CD14-positive monocyte (primary cell): ENCODE results near the gene NOX3. TPM values are rescaled to one million over a fixed set of nuclear protein-coding genes. Genes with fewer than 3 reads are reported as not detected.
A peak's percentile ranks its signal among the peaks of the same experiment; 100 is the strongest.

Experiments
- DNase-seq, 3 donors: peaks; one replicate each; pipeline ENCODE4 v3.0.0-alpha.2; 2011 to 2022
- H2AFZ ChIP-seq: 2 replicates; pipeline ENCODE4 v1.6.0; 2012; ENCODE audit warnings: mild to moderate bottlenecking, low read depth, low read length, inconsistent platforms; ENCODE audit not compliant: insufficient read depth, poor library complexity, severe bottlenecking
- H3K27ac ChIP-seq, 2 donors: 1 replicate in 1 of 2; 2 replicates in 1 of 2; pipeline ENCODE4 v1.5.1; 2012 to 2013; ENCODE audit warnings: low read length in 2 of 2, control low read depth in 1 of 2, inconsistent platforms in 1 of 2, low read depth in 1 of 2, mild to moderate bottlenecking in 1 of 2
- H3K27me3 ChIP-seq, 2 donors: one replicate each; pipeline versions ENCODE4 v1.6.0 to v1.6.1; 2011 to 2013; ENCODE audit warnings: low read length in 2 of 2; ENCODE audit not compliant: control insufficient read depth in 2 of 2, insufficient read depth in 2 of 2
- H3K36me3 ChIP-seq, 2 donors: replicated peaks in 1 of 2; 1 replicate in 1 of 2; 2 replicates in 1 of 2; pipeline versions ENCODE4 v1.5.1 to v1.6.1; 2012 to 2013; ENCODE audit warnings: low read length in 2 of 2, control low read depth in 1 of 2, inconsistent platforms in 1 of 2, mild to moderate bottlenecking in 1 of 2; ENCODE audit not compliant: insufficient read depth in 2 of 2, control insufficient read depth in 1 of 2
- H3K4me1 ChIP-seq, 2 donors: 1 replicate in 1 of 2; 2 replicates in 1 of 2; pipeline versions ENCODE4 v1.5.1 to v1.6.1; 2012 to 2013; ENCODE audit warnings: low read length in 2 of 2, control low read depth in 1 of 2, inconsistent platforms in 1 of 2, mild to moderate bottlenecking in 1 of 2, moderate library complexity in 1 of 2; ENCODE audit not compliant: insufficient read depth in 2 of 2, control insufficient read depth in 1 of 2
- H3K4me2 ChIP-seq: replicated peaks from 2 replicates; pipeline ENCODE3; 2012; ENCODE audit warnings: low read length, moderate library complexity, mild to moderate bottlenecking; ENCODE audit not compliant: poor library complexity, severe bottlenecking; ENCODE audit errors: extremely low read depth
- H3K4me3 ChIP-seq, 3 experiments: fragments of 200-600 bp in 1 of 3; sonication (generic) in 1 of 3; replicated peaks in 1 of 3; 1 replicate in 2 of 3; 2 replicates in 1 of 3; pipeline ENCODE4 v1.5.1; 2011 to 2013; ENCODE audit warnings: low read length in 3 of 3, mild to moderate bottlenecking in 3 of 3, control low read depth in 2 of 3, low read depth in 2 of 3, inconsistent platforms in 1 of 3, moderate library complexity in 1 of 3
- H3K79me2 ChIP-seq: 2 replicates; pipeline ENCODE4 v1.6.0; 2012; ENCODE audit warnings: mild to moderate bottlenecking, control low read depth, inconsistent platforms, low read length, moderate library complexity; ENCODE audit not compliant: insufficient read depth
- H3K9ac ChIP-seq: 2 replicates; pipeline ENCODE4 v1.6.0; 2017; ENCODE audit warnings: low read length, mild to moderate bottlenecking; ENCODE audit not compliant: insufficient read depth, poor library complexity, severe bottlenecking
- H3K9me3 ChIP-seq, 2 donors: replicated peaks in 1 of 2; 1 replicate in 1 of 2; 2 replicates in 1 of 2; pipeline versions ENCODE4 v1.5.1 to v1.6.1; 2012 to 2013; ENCODE audit warnings: low read length in 2 of 2, control low read depth in 1 of 2; ENCODE audit not compliant: control insufficient read depth in 1 of 2, insufficient read depth in 1 of 2
- H4K20me1 ChIP-seq: 2 replicates; pipeline ENCODE4 v1.6.0; 2012; ENCODE audit warnings: mild to moderate bottlenecking, low read length, control low read depth, moderate library complexity; ENCODE audit not compliant: insufficient read depth
- H3K27ac Mint-ChIP-seq, 7 donors: one replicate each; pipeline ENCODE4 v1.8.0; 2020; ENCODE audit warnings: mild to moderate bottlenecking in 7 of 7, mixed read lengths in 7 of 7, moderate library complexity in 6 of 7, inconsistent platforms in 2 of 7
- H3K27me3 Mint-ChIP-seq, 3 donors: one replicate each; pipeline ENCODE4 v1.8.0; 2021 to 2022; ENCODE audit warnings: low read depth in 3 of 3, mild to moderate bottlenecking in 3 of 3, mixed read lengths in 3 of 3, moderate library complexity in 3 of 3, inconsistent platforms in 1 of 3
- H3K36me3 Mint-ChIP-seq, 2 donors: one replicate each; pipeline ENCODE4 v1.8.0; 2020; ENCODE audit warnings: mixed read lengths in 2 of 2, inconsistent platforms in 1 of 2, mild to moderate bottlenecking in 1 of 2
- H3K4me1 Mint-ChIP-seq: one replicate; pipeline ENCODE4 v1.8.0; 2020; ENCODE audit warnings: mild to moderate bottlenecking, mixed read lengths
- H3K4me3 Mint-ChIP-seq, 2 donors: one replicate each; pipeline ENCODE4 v1.8.0; 2020; ENCODE audit warnings: mild to moderate bottlenecking in 2 of 2, mixed read lengths in 2 of 2, moderate library complexity in 1 of 2
- H3K9me3 Mint-ChIP-seq, 7 donors: one replicate each; pipeline ENCODE4 v1.8.0; 2020 to 2022; ENCODE audit warnings: mixed read lengths in 7 of 7, mild to moderate bottlenecking in 6 of 7, moderate library complexity in 6 of 7, inconsistent platforms in 2 of 7
- WGBS: methylation state at CpG from one replicate; pipeline ENCODE4 v1.1.5; 2013; ENCODE audit warnings: missing lambda C conversion rate; ENCODE audit not compliant: insufficient coverage; 5-methylcytosine and 5-hydroxymethylcytosine counted together
- intact Hi-C, 2 donors: fragments of 100-400 bp; cut with micrococcal nuclease; formaldehyde crosslinking; loops; one replicate each; pipeline versions ENCODE4 v1.15.0 to v1.15.1; 2023
- polyA plus RNA-seq, 3 donors: library from polyadenylated mRNA; depleted of rRNA in 1 of 3; unstranded in 2 of 3; stranded (reverse) in 1 of 3; fragments of 300-500 nt in 2 of 3; fragments of >200 nt in 1 of 3; fragmentation: Illumina TruSeq in 2 of 3; gene quantifications; 1 replicate in 2 of 3; 2 replicates in 1 of 3; pipeline ENCODE4 v1.2.3, GENCODE V29; 2012 to 2021
- TF ChIP-seq, protein P1 (sequence below): fragments of 200-600 bp; IDR thresholded peaks from one replicate; pipeline ENCODE4 v1.8.0; 2022; ENCODE audit warnings: antibody characterized with exemption, mild to moderate bottlenecking

The NOX3 gene
- polyA plus RNA-seq, 3 donors, result not detected

GRCh38 chr6:155432293-155432692, 23.3 kb downstream of the NOX3 start:
- H3K27ac Mint-ChIP-seq, result peak overlapping the region in 2 of 7 donors; percentile 15 to 40
- H3K36me3 Mint-ChIP-seq, result no peaks in the 10 kb centered on the region
- intact Hi-C loops, result no loop called here
- H3K4me3 Mint-ChIP-seq, result no peak overlapping the region
- TF ChIP-seq, protein P1, sequence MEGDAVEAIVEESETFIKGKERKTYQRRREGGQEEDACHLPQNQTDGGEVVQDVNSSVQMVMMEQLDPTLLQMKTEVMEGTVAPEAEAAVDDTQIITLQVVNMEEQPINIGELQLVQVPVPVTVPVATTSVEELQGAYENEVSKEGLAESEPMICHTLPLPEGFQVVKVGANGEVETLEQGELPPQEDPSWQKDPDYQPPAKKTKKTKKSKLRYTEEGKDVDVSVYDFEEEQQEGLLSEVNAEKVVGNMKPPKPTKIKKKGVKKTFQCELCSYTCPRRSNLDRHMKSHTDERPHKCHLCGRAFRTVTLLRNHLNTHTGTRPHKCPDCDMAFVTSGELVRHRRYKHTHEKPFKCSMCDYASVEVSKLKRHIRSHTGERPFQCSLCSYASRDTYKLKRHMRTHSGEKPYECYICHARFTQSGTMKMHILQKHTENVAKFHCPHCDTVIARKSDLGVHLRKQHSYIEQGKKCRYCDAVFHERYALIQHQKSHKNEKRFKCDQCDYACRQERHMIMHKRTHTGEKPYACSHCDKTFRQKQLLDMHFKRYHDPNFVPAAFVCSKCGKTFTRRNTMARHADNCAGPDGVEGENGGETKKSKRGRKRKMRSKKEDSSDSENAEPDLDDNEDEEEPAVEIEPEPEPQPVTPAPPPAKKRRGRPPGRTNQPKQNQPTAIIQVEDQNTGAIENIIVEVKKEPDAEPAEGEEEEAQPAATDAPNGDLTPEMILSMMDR, result no peak
- Histone ChIP-seq H3K4me3 (no peak overlapping the region), H3K4me2 (no peak overlapping the region), H3K9ac (no peak overlapping the region), H2AFZ (no peak overlapping the region), H3K4me1 (no peaks in the 10 kb centered on the region), H3K36me3 (no peaks in the 10 kb centered on the region), H3K27ac (no peak overlapping the region), H3K79me2 (no peaks in the 10 kb centered on the region), H3K9me3 (no peaks in the 10 kb centered on the region), H4K20me1 (no peaks in the 10 kb centered on the region), H3K27me3 (no peaks in the 10 kb centered on the region)
- H3K27me3 Mint-ChIP-seq, result peaks cover 0 to 4% (median 0%) of the 10 kb centered on the region in 3 donors
- DNase-seq, result no peak
- no peaks in the 10 kb centered on the region for H3K4me1 Mint-ChIP-seq
- WGBS, result 84% methylated on average over 2 of the region's 5 CpGs
- H3K9me3 Mint-ChIP-seq, result no peaks in the 10 kb centered on the region

DNA sequence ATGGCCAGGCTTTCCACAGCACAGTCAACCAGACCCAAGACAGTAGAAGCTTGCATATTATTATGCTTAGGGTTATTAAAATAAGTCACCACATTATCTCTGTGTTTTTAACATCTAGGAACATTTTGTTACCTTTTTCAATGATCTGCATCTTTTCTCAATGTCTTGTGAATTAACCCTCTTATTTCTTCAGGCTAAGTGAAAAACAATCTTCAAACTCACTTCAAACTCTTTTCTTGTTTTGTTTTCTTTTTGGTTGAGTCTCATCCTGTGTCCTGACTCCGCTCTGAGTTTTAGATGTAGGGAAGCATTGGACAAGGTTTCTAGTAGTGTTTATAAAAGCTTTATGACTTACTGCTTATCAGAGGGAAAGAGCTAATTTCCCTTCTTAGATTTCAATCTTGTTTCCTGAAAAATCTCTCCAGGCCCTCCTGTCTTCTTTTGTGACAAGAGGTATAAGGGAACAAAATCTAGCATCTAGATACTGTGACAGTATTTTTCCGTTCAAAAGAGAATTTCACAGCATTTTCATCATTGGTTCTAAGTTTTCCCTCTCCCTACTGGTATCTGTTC, 26.2 kb downstream of the NOX3 start:
- no peak for DNase-seq
- intact Hi-C loops, result loop anchor here in 1 of 2 donors (10.0 kb wide), 1 partner anchor 105 kb away; no protein-coding TSS in a partner anchor
- H3K4me2 ChIP-seq, result no peak overlapping the region
- WGBS, result 80% methylated on average over 1 of the region's 2 CpGs
- H3K36me3 ChIP-seq, result no peaks in the 10 kb centered on the region
- Mint-ChIP-seq H3K4me1 (no peaks in the 10 kb centered on the region), H3K27ac (no peak overlapping the region), H3K4me3 (no peak overlapping the region), H3K27me3 (peaks cover 0 to 1% (median 0%) of the 10 kb centered on the region in 3 donors), H3K36me3 (no peaks in the 10 kb centered on the region), H3K9me3 (no peaks in the 10 kb centered on the region)
- H3K27ac ChIP-seq, result no peak overlapping the region
- H3K79me2 ChIP-seq, result no peaks in the 10 kb centered on the region
- H3K4me3 ChIP-seq, result no peak overlapping the region
- TF ChIP-seq, protein P1, result no peak
- H3K9ac ChIP-seq, result no peak overlapping the region
- H2AFZ ChIP-seq, result no peak overlapping the region
- no peaks in the 10 kb centered on the region for H4K20me1 ChIP-seq
- H3K9me3 ChIP-seq, result no peaks in the 10 kb centered on the region
- H3K4me1 ChIP-seq, result no peaks in the 10 kb centered on the region
- no peaks in the 10 kb centered on the region for H3K27me3 ChIP-seq
